Mesothelial cell of epicardium (in vitro differentiated cells): ENCODE data around the gene RHBDF2. TPM values are rescaled to one million over a fixed set of nuclear protein-coding genes. Genes with fewer than 3 reads are reported as not detected.

Source experiments
- DNase-seq, 2 experiments: peaks; one replicate each; pipeline ENCODE4 v3.0.0; 2021; ENCODE audit warnings: low spot score in 2 of 2; ENCODE audit not compliant: unreplicated experiment in 2 of 2
- H3K27ac Mint-ChIP-seq: 2 replicates; pipeline ENCODE4 v1.8.0; 2021; ENCODE audit warnings: mixed read lengths
- H3K27me3 Mint-ChIP-seq: 2 replicates; pipeline ENCODE4 v1.8.0; 2021; ENCODE audit warnings: low read depth, mixed read lengths
- H3K36me3 Mint-ChIP-seq: 2 replicates; pipeline ENCODE4 v1.8.0; 2021; ENCODE audit warnings: mixed read lengths
- H3K4me1 Mint-ChIP-seq: 2 replicates; pipeline ENCODE4 v1.8.0; 2021; ENCODE audit warnings: mixed read lengths
- H3K4me3 Mint-ChIP-seq: 2 replicates; pipeline ENCODE4 v1.8.0; 2021; ENCODE audit warnings: mild to moderate bottlenecking, moderate library complexity, mixed read lengths
- H3K9me3 Mint-ChIP-seq: 2 replicates; pipeline ENCODE4 v1.8.0; 2021; ENCODE audit warnings: mixed read lengths
- CTCF ChIP-seq: fragments of 200-600 bp; sonication (generic); IDR thresholded peaks from one replicate; pipeline ENCODE4 v1.5.0; 2021; ENCODE audit warnings: antibody characterized with exemption; ENCODE audit not compliant: unreplicated experiment
- total RNA-seq: library from RNA; stranded (reverse); gene quantifications from 3 replicates; pipeline ENCODE4 v1.2.1, GENCODE V29; 2021

Gene RHBDF2
- total RNA-seq, 1 donor from 2014 or later = 21.5 TPM

- Mint-ChIP-seq H3K9me3 (no peaks in the 10 kb centered on the region), H3K27me3 (no peaks in the 10 kb centered on the region), H3K4me3 (no peak overlapping the region), H3K4me1 (peaks cover 18% of the 10 kb centered on the region), H3K27ac (no peak overlapping the region), H3K36me3 (no peaks in the 10 kb centered on the region)
- no peak for DNase-seq
- TF ChIP-seq CTCF = no peak
Observed at GRCh38 chr17:76438906-76439305, 62.3 kb downstream of the RHBDF2 start.

- Mint-ChIP-seq H3K9me3 (no peaks in the 10 kb centered on the region), H3K27ac (no peak overlapping the region), H3K27me3 (no peaks in the 10 kb centered on the region), H3K4me1 (peaks cover 18% of the 10 kb centered on the region), H3K4me3 (no peak overlapping the region), H3K36me3 (peaks cover 2% of the 10 kb centered on the region)
- TF ChIP-seq CTCF = no peak
- no peak for DNase-seq
Observed at GRCh38 chr17:76437467-76438402, 63.5 kb downstream of the RHBDF2 start.

GRCh38 chr17:76435751-76436150, 65.5 kb downstream of the RHBDF2 start:
- Mint-ChIP-seq H3K4me1 (peaks cover 14% of the 10 kb centered on the region), H3K27me3 (no peaks in the 10 kb centered on the region), H3K36me3 (peaks cover 2% of the 10 kb centered on the region), H3K4me3 (no peak overlapping the region), H3K27ac (no peak overlapping the region), H3K9me3 (no peaks in the 10 kb centered on the region)
- DNase-seq = no peak
- no peak for TF ChIP-seq CTCF

- Mint-ChIP-seq H3K36me3 (peaks cover 2% of the 10 kb centered on the region), H3K27me3 (no peaks in the 10 kb centered on the region), H3K4me1 (peaks cover 14% of the 10 kb centered on the region), H3K27ac (no peak overlapping the region), H3K9me3 (no peaks in the 10 kb centered on the region), H3K4me3 (no peak overlapping the region)
- DNase-seq = no peak
- no peak for TF ChIP-seq CTCF
Observed at GRCh38 chr17:76434870-76435269, 66.4 kb downstream of the RHBDF2 start.

- no peak for TF ChIP-seq CTCF
- no peak for DNase-seq
- Mint-ChIP-seq H3K4me3 (no peak overlapping the region), H3K27me3 (no peaks in the 10 kb centered on the region), H3K36me3 (peaks cover 2% of the 10 kb centered on the region), H3K4me1 (peaks cover 12% of the 10 kb centered on the region), H3K27ac (no peak overlapping the region), H3K9me3 (no peaks in the 10 kb centered on the region)
Observed at GRCh38 chr17:76433693-76434092, 67.5 kb downstream of the RHBDF2 start.
